Gastrocnemius medialis (tissue), 4 donors: ENCODE results near the gene IFI6.

ENCODE experiments used
- CTCF ChIP-seq, 5 experiments: fragments of 450-650 bp in 3 of 5; fragments of 200-600 bp in 2 of 5; sonication (generic) in 2 of 5; IDR thresholded peaks in 4 of 5; conservative IDR thresholded peaks in 1 of 5; 1 replicate in 4 of 5; 2 replicates in 1 of 5; pipeline ENCODE4 v1.5.1; 2016 to 2019; ENCODE audit warnings: antibody characterized with exemption in 5 of 5, mild to moderate bottlenecking in 3 of 5, moderate library complexity in 3 of 5
- POLR2A ChIP-seq, 2 donors: fragments of 450-650 bp; IDR thresholded peaks; one replicate each; pipeline ENCODE4 v1.6.1; 2017; ENCODE audit warnings: antibody characterized with exemption in 2 of 2, mild to moderate bottlenecking in 2 of 2, moderate library complexity in 2 of 2

GRCh38 chr1:27621051-27621920, 50.7 kb downstream of the IFI6 start:
- TF ChIP-seq CTCF (IDR thresholded peaks at IDR 0.05 in 4 of 5, conservative IDR thresholded peaks at IDR 0.05 in 1 of 5) (no peak), POLR2A (IDR thresholded peaks at IDR 0.05) (no peak)
